Loucy (cell line): ENCODE data around the gene HDAC11.

ENCODE experiments used
- EZH2phosphoT487 ChIP-seq: fragments of 200-600 bp; IDR thresholded peaks from 2 replicates; pipeline ENCODE4 v1.6.1; 2018; ENCODE audit warnings: antibody characterized with exemption, mild to moderate bottlenecking, moderate library complexity, borderline replicate concordance
- TF ChIP-seq, protein P1 (sequence below): fragments of 200-600 bp; sonication (generic); conservative IDR thresholded peaks from 2 replicates; pipeline ENCODE4 v1.5.1; 2014; ENCODE audit warnings: mild to moderate bottlenecking, antibody characterized with exemption, low read length

DNA sequence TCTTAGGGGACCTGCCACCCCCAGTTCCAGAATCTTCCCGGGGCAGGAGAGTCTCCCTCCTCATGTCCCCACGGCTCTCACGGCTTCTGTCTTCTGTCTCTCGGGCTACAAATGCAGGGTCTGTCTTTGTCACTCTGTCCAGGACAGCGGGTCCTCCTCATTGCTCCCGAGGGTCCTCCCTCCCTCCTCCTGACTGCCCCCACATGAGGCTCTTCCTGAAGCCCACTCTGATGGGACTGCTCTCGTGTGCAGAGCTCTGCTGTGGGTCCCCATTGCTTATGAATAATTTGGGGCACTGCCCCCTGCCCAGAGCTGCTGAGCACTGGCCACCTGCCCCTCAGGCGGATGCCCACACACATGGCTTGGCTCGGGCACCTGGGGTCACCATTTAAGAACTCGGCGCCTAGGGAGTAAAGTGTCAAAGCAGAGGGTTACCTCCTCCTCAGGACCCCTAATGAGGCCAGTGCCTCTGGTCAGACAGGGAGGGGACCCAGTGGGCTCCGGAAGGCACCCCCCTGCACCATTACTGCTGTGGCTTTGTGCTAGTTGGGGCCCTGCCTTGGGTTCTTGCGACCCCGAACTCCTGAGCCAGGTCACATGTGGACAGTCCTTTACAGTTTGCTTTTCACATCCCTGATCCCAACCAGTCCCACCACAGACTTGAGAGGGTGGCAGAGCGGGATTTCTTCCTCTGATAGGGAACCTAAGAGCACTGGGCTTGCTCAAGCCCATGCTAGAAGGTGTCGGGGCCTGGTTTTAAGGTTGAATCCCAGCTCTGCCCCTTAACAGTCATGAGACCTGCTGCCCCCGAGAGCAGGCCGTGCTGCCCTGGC is 22.1 kb downstream of the HDAC11 start:
- TF ChIP-seq, protein P1, sequence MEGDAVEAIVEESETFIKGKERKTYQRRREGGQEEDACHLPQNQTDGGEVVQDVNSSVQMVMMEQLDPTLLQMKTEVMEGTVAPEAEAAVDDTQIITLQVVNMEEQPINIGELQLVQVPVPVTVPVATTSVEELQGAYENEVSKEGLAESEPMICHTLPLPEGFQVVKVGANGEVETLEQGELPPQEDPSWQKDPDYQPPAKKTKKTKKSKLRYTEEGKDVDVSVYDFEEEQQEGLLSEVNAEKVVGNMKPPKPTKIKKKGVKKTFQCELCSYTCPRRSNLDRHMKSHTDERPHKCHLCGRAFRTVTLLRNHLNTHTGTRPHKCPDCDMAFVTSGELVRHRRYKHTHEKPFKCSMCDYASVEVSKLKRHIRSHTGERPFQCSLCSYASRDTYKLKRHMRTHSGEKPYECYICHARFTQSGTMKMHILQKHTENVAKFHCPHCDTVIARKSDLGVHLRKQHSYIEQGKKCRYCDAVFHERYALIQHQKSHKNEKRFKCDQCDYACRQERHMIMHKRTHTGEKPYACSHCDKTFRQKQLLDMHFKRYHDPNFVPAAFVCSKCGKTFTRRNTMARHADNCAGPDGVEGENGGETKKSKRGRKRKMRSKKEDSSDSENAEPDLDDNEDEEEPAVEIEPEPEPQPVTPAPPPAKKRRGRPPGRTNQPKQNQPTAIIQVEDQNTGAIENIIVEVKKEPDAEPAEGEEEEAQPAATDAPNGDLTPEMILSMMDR, result no peak
- no peak for TF ChIP-seq EZH2phosphoT487
